Stimulated activated naive CD8-positive, alpha-beta T cell treated with anti-CD3 and anti-CD28 coated beads, Interleukin-15, Interleukin-2, amounts not matched to agents 100 U/mL and 50 U/mL, for 24 hours (primary cell): ENCODE measurements around the gene RPL3.

Source experiments
- ATAC-seq: fragments of 150-1000 bp; cut with Tn5 transposase; one replicate; pipeline ENCODE4 v1.10.0; 2021
- DNase-seq: peaks from one replicate; pipeline ENCODE4 v3.0.0; 2021

The RPL3 gene

GRCh38 chr22:39299829-39300178 lies 19.6 kb downstream of the RPL3 start:
- no peak for DNase-seq
- ATAC-seq = no peak

DNA sequence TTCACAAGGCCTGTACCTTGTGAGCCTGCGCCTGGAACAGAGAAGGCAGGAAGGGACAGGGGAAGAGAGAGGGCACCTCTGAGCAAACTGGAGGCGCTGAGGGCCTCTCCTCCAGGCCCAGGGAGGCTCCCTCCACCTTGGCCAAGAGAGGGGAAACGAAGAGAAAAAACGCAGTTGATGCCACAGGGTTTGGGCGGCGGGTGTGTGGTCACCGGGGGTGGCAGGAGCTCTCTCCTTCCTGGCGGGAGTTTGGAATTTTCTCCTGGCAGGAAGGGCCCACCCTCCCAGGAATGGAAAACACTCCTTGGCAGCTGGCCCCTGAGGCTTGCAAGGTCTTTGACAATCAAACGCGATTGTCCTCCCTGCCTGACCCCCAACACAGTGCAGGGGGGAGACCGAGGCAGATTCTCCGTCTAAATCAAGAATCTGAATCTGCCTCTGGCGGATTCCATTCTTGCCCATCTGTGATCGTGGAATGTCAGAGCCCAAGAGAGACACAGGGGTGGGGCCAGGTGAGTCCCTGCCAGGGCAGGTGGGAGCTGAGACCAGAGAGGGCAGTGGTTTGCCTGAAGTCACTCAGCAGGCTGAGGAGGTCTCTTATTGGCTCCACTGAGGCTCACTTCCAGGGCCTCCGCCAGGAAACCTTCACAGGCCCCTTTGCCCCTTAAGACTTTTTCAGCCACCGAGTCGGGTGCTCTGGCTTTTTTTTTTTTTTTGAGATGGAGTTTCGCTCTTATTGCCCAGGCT lies 21.0 kb downstream of the RPL3 start:
- ATAC-seq = no peak
- DNase-seq = no peak

GRCh38 chr22:39297490-39298240 lies 21.8 kb downstream of the RPL3 start:
- DNase-seq (no peak), ATAC-seq (no peak)

DNA sequence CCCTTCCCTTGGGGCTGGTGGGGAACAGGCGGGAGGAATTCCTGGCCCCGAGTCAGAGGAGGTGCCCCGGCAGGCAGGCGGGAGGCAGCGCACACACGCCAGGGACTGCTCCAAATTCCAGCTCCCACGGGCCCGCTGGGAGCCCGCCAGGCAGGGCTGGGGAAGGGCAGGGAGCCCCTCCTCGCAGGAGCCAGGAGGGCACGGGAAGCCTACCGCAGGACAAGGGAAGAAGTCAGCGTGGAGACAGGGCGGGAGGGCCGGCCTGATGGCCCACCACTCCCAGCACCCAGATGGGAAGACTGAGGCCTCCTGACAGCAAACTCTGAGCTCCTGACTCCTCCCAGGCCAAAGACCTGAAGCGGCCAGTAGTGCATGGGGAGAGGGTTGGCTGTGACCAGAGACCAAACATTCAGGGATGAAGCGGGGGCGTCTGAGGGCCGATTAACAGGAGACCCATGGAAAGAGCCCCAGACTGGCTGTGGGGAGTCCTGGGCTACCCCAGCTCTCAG lies 22.4 kb downstream of the RPL3 start:
- DNase-seq = no peak
- ATAC-seq = no peak

DNA sequence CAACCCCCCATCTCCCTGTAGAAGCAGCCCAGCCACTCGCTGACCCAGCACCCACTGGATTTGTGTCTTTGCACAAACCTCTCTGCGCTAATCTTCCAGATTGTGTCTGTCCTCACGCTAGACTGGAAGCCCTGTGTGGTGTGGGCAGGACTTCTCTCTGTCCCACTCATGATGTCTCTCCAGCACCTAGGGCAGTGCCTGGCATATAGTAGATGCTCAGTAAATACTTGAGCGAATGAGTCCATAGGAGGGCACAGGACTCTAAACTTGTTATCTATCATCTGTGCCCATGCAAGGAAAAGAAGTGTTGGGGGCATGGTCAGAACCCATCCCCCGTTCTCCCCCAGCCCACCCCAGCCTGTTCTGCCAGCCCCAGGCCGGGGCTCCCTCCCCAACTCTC lies 22.9 kb downstream of the RPL3 start:
- no peak for DNase-seq
- no peak for ATAC-seq

GRCh38 chr22:39294571-39295468 lies 24.6 kb downstream of the RPL3 start:
- ATAC-seq (no peak), DNase-seq (no peak)

DNA sequence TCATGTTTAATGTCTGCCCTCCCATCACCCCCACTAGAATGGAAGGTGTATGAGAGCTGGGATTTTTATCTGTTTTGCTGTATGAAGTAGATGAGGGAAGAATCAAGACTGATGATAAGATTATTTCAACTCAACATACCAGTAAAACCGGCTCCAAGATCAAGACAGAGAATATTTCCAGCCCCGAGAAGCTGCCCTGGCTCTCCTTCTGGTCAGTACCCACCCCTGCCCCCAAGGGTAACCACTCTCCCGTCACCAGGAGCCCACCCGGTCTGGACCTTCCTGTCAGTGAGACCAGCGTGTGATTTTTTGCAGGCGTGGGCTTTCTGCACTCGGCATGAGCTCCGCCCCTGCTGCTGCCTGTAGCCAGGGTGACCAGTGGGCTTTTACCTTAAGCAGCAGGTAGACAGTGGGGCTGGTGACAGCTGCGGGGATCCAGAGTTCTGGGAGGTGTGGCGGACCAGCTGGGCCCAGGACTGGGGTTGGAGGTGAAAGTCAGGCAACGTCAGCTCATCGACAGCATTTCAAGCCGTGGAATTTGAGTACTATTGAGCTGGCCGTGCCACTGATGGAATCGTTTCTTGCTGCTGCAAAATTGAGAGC lies 25.6 kb downstream of the RPL3 start:
- DNase-seq = no peak
- no peak for ATAC-seq

DNA sequence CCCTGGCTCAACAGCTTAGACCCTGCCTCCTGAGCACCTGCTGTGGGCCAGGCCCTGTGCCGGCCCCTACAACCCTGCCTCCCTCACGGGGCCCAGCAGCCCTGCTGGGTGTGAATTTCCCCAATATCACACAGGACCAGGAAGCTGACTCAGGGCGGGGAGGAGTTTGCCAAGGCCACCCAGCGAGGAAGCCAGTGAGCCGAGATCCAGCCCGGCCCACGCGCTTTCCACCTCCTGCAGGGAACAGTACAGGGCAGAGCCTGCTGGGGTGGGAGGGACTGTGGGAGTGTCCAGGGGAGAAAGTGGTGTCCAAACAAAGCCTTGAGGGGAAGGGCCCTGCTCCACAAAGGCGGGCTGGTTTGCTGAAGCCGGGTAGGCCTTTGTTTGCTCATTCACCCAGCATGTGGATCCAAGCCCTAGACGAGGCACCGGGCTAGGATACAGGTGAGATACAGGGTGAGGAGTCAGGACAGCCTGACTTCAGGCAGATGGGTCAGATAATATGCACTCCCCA lies 26.8 kb downstream of the RPL3 start:
- DNase-seq (peak; percentile 14), ATAC-seq (peak; percentile 20)

DNA sequence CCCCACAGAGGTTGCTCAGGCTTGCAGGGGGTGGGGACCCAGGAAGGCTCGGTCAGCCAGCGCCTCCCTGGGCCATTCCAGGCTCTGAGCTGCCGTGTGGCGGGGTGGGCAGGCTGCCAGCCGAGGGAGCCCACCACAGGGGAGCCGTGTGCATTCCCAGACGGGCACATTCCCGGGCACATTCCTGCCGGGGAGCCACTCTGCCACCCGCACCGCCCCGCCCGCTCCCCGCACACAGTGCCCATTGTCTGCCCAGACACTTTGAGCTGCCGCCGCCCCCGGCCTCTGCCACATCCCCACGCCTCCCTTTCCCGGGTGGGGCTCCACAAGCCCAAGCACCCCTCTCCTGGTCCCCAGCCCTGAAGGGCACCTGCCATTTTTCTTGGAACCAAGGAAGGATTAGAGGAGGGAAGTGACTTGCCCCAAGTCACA lies 27.4 kb downstream of the RPL3 start:
- ATAC-seq (no peak), DNase-seq (no peak)

DNA sequence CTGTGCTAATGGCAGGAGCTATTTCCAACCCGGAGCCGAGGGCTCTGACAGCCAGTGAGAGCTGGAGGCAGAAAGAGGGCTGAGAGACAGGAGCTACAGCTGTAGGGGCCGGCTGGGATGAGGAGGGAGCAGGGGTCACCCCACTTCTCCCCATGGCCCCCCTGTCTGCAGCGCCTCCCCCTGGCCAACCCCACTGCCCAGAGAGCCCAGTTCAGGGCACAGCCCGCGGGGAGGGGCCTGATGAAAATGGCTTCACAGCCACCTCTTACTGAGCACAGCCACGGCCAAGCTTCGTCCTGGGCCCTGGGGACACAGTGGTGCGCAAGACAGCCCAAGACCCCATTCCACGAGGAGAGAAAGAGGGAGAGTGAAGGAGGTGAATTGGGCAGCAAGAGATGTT lies 27.9 kb downstream of the RPL3 start:
- no peak for DNase-seq
- no peak for ATAC-seq

DNA sequence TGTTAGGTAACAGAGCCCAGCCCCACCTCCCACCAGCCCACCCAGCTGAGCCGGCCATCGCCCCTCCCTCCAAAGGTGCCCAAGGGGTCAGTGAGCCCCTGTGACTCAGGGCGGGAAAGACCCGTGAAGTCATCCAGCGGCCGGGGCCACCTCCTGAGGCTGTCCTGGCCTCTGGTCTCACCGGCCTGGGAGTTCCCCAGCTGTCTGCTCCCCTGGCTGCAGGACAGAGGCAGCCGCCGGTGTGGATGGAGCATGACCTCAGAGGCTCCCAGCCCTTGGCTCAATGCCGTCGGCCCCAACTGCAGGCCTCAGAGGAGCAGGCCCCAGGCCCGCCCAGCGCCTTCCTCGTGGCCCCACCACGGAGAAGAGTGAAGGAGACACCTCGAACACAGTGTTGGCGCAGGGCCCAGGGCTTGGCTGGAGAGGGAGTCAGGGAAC lies 28.7 kb downstream of the RPL3 start:
- ATAC-seq (no peak), DNase-seq (no peak)

- no peak for DNase-seq
Measured at GRCh38 chr22:39289975-39290720, 29.3 kb downstream of the RPL3 start.

GRCh38 chr22:39289533-39289932 lies 29.9 kb downstream of the RPL3 start:
- DNase-seq (no peak), ATAC-seq (no peak)

More at GRCh38 chr22:39289975-39290720, 29.3 kb downstream of the RPL3 start:
- no peak for ATAC-seq

DNA sequence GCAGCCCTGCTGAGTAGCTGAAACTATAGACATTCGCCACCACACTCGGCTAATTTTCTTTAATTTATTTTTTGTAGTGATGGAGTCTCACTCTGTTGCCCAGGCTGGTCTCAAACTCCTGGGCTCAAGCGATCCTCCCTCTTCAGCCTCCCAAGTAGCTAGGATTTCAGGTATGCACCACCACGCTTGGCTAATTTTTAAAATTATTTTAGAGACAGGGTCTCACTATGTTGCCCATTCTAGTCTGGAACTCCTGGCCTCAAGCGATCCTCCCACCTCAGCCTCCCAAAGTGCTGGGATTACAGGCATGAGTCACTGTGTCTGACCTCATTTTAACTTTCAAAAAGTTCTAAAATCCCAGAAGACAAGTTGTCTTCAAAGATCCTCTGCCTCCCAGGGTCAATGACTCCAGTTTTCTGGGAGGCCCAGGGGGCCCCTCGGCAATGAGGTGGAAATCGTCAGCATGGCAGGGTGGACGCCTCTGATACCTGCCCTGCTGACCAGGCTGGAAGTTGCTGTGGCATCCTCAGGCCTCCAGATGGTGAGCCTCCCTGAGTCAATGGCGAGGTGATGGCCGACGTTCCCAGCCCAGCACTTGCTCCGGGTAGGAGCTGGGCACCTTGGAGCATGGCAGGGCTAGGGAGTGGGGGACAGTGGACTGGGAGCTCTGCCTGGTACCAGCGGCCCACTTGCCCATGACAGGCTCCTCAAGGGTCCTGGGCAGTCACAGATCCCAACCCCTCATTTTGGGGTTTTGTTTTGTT lies 31.1 kb downstream of the RPL3 start:
- ATAC-seq (no peak), DNase-seq (no peak)

DNA sequence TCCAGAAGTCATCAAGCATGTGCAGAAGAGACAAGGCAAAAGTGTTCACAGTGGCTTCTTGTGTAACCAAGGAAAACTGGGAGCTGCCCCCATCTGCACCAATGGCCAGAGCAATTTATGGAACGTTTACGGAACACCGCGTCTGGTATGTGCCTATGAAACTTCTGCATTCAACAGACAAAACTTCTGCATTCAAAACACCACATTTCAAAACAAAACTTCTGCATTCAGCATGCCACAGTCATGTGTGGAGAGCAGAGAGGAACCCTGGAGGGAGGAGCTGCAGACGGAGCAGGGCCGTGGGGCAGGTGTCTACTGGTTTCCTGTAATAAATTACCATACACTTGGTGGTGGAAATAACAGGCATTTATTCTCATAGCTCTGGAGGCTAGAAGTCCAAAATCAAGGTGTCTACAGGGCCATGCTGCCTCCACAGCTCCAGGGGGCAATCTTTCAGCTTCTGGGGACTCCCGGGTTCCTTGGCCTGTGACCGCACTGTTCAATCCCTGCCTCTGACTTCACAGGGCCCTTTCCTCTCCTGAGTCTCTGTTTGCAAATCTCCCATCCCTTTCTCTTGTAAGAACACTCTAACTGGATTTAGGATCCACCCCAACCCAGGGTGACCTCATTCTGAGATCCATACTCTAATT lies 32.2 kb downstream of the RPL3 start:
- no peak for DNase-seq
- ATAC-seq = no peak

GRCh38 chr22:39284983-39285382 lies 34.4 kb downstream of the RPL3 start:
- no peak for DNase-seq
- no peak for ATAC-seq

GRCh38 chr22:39284142-39284980 lies 35.1 kb downstream of the RPL3 start:
- DNase-seq = no peak
- ATAC-seq = no peak

GRCh38 chr22:39283322-39284141 lies 35.9 kb downstream of the RPL3 start:
- DNase-seq (no peak), ATAC-seq (no peak)
